GF-D8 (cell line): ENCODE measurements around the gene THSD4.
"Not testable (repeated sequence)": the region's sequence is repeated elsewhere in the genome, so short reads cannot be mapped to it uniquely, and the experiment has no call there.

Experiments used
- DNase-seq: peaks from one replicate; lab custom pipeline; 2025; lab: John Stamatoyannopoulos, UW

THSD4 gene

DNA sequence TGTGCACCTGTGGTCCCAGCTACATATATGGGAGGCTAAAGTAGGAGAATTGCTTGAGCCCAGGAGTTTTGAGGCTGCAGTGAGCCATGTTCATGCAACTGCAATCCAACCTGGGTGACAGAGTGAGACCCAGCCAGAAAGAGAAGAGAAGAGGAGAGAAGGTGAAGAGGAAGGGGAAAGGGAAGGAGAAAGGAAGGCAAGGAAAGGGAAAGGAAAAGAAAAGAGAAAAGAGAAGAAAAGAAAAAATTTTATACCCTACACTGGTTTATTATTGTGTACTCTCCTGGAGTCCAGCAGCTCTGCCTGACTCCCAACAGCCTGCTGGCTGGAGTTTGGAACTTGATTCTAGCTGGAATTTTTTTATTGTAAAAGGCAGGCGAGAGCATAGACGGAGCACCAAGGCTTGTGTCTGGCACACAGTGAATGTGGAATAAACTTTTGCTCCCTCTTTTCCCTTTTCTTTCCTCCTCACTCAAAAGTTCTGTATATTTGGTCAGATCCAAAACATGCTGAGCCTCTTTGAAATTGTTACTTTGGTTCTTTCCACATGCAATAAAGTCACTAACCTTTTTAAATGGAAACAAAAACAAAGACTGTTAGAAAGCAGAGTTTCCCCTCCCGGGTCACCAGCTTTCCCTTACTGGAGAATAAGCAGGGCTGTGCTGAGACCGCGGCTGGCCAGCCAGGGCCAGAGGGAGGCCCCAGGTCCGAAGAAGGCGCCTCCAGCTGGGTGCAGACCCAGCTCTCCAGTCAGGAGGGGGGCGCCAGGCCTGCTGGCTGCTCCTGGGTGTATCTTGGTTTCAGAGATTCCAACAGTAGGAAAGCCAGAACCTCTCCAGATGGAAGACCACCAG lies 9.9 kb downstream of the THSD4 start:
- no peak for DNase-seq

DNA sequence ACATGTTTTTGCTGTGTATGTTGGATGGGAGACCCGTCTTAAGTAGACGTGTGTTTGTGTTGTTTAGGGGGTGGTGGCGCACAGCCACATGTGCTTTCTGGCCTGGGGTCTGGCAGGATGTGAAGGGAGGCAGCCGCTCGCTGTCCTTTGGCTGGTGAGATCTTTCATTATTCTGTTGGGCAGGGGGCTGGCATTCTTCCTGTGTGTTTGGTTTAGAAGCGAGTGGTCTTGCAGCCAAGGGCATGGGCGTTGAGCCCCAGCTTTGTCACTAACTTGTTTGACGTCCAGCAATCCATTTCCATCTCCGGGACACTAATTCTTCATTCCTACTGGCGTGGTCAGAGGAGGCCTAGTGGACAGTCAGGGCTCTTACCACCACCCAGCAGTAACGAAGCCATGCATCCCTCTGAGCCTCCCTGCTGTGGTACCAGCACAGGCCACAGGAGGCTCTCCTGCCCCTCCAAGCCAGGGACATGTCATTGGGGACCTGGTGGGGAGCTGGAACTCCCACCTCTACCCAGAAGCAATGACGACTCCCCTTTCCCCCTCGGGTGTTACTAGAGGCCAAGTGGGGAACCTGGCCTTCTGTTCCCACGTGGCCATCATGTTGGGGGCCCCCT lies 10.7 kb downstream of the THSD4 start:
- DNase-seq: no peak

DNA sequence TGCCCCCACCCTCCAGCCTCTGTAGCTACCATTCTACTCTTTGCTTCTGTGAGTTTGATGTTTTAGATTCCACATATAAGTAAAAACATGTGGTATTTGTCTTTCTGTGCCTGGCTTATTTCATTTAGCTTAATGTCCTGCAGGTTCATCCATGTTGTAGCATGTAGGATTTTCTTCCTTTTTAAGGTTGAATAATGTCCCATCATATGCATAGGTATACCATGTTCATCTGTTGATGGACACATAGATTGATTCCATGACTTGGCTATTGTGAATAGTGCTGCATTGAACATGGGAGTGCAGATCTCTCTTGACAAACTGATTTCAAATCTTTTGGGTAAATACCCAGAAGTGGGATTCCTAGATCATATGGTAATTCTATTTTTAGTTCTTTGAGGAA lies 11.8 kb downstream of the THSD4 start:
- DNase-seq: no peak

DNA sequence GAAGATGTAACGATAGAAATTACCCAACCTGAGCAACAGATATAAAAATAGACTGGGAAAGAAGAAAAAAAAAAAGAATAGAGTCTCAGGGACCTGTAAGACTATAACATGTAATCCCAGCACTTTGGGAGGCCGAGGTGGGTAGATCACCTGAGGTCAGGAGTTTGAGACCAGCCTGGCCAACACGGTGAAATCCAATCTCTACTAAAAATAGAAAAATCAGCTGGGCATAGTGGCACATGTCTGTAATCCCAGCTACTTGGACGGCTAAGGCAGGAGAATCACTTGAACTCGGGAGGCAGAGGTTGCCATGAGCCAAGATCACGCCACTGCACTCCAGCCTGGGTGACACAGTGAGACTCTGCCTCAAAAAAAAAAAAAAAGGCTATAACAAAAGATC lies 12.9 kb downstream of the THSD4 start:
- DNase-seq: not testable (repeated sequence)

DNA sequence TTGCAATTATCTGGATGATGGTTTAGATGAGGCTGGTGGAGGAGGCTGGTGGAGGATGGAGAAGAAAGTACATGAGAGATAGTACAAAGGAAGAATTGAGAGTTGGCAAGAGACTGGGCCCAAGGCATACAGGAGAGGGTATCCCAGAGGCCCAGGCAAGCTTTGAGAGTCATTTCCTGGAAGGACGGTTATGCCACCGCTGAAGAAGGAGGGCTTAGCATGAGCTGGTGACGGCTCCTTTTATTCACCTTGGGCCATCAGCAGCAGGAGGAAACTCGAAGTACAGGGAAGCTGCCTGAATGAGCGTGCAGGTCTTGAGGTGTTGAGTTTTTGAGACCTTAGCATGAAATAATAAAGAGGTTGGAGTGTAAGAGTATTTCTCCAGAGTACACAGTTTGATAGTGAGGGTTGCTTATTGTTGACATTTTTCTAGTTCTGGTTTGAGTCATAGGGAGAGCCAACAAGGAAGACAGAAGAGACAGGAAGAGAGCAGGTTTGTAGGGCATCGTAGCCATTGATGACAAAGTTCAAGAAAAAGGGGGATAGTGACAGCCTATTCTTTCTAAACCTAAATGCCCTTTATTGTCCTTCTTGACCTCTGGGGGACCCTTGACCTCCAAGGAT lies 13.8 kb downstream of the THSD4 start:
- DNase-seq: no peak

DNA sequence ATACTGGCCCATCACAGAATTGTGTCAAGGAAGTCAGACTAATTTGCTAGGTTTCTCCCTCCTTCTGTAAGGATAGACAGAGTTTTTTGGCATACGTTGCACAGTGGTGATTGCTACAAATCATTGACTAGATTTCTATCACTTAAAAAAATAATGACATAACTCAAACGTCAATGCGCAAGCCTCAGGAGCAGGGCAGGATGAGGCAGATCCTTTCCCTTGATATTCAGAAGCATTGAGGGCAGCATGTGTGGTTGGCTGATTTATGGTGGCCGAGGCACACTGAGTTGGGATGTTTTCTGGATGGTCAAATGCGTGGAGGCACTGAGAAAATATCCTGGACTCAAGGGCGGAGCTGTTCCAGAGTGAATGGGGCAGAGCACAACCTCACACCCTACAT lies 14.4 kb downstream of the THSD4 start:
- no peak for DNase-seq

DNA sequence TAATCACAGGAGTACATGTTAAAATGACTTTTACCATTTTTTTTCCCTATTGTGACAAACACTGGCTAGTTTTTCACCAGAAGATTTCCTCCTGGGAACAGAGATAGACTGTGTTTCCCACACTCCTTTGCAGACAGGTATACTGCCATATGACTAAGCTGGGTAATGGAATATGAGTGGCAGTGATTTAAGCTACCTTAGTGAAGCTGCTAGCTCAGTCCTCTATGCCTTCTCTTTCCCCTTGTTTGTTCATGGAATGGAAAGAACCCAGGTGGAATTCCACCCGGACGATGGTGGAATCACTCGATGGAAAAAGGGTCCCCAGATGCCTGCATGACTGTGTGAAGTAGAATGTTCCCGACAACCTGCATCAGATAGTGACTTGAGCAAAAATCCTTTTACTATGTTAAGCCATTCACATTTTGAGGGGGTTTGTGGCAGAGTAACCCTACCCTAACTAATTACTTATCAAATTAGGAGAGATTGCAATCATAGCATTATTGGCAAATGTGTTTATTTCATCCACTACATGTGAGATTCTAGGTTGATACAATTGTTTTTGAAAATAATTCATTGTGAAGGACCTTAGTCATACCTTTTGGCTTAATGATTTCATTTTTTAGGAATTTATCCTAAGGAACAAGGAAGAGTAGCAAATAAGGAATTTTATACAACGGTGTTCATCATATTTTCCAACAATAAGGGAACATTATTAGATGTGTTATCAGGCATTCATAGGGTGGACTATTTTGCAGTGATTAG lies 16.5 kb downstream of the THSD4 start:
- no peak for DNase-seq

DNA sequence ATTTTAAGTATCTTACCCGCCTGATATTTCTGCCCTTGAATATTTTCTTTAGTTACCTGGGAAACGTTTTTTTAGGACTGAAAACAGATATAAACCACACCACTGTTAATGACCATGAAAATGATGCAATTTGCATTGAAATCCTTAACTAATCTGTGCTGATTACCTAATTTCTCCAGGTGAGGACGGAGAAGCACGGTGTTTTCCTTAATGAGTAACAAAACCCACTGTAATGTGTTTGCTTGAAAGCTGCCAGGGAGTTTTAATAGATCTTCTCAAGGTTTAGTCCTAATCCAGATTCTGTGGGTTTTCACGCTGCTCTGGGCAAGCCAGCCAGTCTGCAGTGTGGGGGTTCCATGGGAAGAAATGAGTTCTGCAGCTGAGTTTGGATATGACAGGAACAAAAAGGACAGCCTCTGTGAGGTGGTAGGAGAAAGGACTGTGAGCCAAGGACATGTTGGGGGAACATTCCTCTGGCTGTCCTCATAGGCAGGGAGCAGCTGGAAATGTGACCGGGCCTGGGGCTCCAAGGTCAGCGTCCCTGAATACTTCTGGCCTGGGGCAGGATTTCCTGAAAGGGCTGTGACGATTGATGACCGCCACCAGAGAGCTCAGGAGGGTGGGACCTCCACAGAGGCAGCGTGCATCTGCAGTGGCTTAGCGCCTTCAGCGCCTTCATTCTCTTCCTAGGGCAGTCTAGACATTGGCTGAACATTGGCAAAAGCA lies 18.6 kb downstream of the THSD4 start:
- no peak for DNase-seq

DNA sequence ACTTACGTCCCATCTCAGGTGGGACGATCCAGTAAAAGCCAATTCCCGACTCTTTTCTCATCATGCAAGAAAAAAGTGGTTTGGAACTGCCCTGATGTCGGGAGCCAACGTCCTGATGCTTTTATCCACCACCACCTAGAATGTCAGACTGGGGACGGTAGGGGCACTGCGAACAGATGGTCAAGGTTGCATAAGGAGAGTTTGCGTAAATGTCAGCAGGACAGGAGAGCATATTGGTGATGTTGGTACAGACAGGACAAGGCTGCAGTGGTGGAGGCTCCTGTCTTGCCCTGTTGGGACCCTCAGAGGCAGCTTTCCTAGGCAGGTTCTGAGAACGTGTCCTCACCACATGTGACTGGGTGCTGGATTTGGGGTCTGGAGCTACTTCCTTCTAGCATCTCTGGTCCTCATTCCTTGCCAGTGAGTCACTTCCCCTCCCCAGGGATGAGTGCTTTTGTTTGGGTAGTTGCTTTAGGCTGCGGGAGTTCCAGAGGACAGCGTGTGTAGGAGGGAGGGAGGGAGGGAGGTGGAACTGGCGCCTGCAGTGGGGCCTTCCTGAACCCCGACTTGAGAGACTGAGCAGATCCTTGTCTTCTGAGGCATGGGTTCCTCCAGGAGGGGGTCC lies 21.0 kb downstream of the THSD4 start:
- DNase-seq: no peak

DNA sequence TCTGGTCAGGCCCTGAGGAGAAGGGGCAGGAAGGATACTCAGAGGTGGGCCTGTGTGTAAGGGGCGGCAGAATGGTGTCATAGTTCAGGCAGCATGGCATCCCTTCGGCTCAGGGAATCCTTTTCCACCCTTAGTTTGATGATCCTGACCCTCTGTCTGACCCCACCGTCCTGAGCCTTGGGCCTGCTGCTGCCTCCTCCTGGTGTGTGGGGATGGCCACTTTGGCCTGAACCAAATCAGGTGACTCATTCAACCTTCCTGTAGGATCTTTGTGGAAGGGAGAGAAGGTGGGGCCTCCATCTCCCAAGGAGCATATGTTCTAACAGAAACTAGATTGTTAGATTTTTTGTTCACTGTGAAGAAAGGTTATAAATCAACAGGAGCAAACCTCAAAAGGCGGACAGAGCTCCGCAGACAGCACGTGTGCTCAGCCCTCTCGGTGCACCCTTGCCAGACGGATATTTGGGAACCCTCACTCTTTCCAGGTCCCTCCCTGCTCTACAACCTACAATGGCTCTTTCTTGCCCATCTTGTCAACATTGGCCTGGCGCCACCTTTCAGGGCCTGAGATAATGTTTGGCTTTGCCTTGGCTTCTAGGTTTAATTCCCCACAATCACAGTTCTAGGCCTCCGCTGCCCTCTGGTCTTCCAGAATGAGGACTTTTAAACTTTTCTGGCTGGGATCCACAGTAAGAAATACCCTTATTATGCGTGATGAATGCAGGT lies 21.7 kb downstream of the THSD4 start:
- DNase-seq: no peak

DNA sequence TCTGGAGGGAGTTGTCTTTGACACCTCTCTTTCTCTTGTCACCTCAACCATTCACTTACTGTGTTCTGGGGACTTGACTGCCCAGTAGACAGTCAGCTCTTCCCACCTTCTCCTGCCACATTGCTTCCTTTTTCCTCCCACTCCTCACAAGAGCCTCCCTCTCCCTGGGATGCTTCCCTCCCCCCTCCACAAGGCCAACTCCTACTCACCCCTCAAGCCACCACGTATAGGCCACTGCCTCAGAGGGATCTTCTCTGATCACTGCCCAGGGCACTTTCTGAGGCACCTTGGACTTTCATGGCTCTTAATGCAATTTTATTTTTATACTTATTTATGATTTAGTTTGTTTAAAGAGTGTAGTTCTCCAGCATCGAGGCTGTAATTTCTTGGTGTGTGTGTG lies 23.2 kb downstream of the THSD4 start:
- DNase-seq: no peak

DNA sequence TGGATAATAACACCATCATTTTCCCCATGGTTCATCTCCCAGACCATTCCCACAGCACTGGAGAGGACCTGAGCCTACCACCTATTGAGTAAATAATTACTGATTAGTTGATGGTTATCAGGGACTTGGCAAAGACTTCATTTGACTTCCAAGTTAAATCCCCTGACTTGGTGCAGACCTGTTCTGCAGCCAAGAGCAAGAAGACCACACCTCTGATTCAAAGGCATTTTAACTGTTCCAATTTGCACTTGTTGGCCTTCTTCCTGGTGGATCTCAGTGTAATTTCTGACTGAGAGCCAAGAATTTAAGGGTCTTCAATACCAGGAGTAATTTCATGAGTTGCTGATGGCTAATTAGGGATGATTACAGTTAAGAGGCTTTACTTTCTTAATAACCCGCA lies 24.0 kb downstream of the THSD4 start:
- DNase-seq: no peak

DNA sequence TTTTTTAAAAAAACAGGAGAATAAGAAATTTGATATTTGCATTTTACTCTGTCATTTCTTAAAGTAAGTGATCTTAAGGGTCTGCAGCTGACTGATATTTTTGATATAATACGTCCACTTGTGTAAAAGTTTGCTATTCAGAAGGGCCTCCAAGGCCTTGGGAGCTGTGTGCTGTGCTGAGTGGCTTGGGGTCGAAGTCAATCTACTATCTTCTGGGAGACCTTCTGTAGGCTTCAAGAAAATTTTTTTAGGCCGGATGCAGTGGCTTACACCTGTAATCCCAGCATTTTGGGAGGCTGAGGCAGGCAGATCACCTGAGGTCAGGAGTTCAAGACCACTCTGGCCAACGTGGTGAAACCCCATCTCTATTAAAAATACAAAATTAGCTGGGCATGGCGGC lies 26.3 kb downstream of the THSD4 start:
- DNase-seq: no peak

DNA sequence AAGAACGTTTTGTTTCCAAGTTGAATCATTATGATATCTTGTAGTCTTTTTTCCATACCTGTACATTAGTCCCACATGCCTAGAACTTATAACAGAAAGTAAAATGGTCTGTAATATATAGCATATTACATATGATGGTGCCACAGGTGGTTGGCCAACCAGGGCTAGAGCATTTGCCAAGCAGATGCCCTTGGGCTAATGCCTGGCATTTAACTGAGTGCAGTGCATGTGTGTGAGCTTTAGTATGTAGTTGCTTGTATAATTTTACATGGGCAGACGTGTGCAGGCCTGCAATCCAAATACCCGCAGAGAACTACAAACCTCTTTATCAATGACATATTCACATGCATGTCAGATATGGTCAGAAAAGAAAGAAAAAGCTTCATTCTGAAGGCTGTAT lies 27.5 kb downstream of the THSD4 start:
- no peak for DNase-seq

DNA sequence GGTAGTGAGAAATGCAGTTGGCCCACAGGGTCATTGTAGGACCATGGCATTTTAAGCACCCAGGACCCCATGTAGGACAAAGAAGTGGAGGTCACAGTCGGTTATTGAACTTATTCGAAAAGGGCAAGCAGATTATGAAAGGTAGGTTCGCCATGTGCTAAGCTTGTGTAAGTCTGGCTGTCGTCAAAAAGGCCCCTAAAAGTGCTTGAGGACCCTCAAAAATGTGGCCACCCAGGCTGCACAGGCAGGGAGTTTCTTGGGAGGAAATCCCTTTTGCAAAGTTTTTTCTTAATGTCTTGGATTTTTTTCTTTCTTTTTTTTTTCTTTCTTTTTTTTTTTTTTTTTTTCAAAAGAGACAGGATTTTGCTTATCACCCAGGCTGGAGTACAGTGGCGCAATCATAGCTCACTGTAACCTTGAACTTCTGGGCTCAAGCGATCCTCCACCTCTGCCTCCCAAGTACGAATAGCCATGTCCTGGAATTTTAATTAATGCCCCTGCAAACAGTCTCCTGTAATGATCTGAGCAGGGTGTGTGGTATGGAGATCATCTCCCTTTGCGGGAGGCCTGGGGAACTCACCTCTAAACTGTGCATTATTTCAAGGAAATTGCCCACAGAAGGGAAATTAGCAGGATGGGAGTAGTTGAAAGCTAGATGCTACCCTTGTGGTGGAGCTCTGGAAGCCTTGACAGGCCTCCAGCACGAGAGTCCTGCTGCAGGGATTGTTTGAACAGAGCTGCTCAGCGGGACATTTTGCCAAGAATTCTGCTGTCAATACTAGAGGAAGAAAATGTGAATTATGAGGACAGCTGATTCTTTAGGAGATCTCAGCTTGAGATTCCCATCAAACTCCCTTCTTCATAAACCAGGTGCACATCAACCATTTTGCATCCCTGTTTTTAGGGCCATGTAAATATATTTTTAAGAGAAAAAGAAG lies 28.4 kb downstream of the THSD4 start:
- DNase-seq: no peak

DNA sequence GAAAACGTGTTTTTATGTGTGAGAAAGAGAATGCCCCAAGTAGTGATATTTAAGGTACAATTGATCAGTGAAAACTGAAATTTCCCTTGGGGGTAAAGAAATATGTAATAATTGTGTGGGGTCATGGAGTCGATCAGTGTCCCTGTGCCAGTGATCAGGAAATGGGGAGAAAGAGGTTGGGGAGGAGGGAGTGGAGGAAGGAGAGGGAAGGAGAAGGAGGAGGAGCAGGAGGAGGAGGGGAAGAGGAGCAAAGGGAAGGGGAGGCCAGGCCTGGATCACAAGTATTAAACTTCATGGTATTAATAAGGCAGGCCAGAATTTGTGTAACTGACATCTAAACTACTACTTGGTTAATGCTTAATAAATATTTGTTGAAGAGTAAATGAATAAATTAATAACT lies 30.4 kb downstream of the THSD4 start:
- DNase-seq: no peak

DNA sequence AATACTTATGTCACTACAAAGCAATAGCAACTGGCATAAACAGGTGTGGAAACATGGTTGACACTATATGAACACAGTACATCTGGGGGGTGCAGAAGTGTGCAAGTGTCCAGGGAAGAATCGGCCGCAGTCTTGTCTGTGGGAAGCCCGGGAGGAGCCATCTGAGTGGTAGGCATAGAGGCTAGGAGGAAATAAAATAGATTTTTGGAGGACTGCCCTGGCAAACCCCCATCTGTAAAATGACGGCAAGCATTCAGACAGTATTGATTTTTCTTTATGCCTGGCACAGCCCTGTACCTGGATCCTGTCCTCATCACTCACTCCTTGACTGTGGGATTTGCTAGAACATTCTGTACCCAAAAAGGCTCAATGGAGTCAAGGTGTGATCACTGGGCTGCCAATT lies 31.3 kb downstream of the THSD4 start:
- DNase-seq: no peak

DNA sequence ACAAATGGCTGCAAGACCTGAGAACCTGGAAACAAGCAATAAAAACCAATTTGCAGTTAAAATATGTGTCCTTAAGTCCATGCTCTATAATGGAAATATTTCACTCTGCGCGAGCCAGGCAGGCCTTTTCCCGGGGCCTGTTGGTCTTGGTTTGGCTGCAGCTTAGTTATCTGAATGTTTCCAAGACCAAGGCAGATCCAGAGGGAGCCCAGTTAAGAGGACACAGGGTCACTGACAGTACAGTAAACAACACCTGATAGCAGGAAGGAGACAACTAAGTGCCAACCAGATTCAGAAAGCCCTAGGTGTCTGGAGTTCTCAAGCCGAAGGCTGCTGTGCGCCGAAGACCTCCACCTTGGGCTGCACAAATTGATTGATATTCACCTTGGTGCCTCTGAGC lies 32.8 kb downstream of the THSD4 start:
- no peak for DNase-seq
